CD14-positive monocyte (primary cell): Measurements from ENCODE around the gene PFDN1. TPM values are rescaled to one million over a fixed set of nuclear protein-coding genes. Genes with fewer than 3 reads are reported as not detected.

ENCODE experiments used
- DNase-seq, 3 donors: peaks; one replicate each; pipeline ENCODE4 v3.0.0-alpha.2; 2011 to 2022
- H2AFZ ChIP-seq: 2 replicates; pipeline ENCODE4 v1.6.0; 2012; ENCODE audit warnings: mild to moderate bottlenecking, low read depth, low read length, inconsistent platforms; ENCODE audit not compliant: insufficient read depth, poor library complexity, severe bottlenecking
- H3K27ac ChIP-seq, 2 donors: 1 replicate in 1 of 2; 2 replicates in 1 of 2; pipeline ENCODE4 v1.5.1; 2012 to 2013; ENCODE audit warnings: low read length in 2 of 2, control low read depth in 1 of 2, inconsistent platforms in 1 of 2, low read depth in 1 of 2, mild to moderate bottlenecking in 1 of 2
- H3K27me3 ChIP-seq, 2 donors: one replicate each; pipeline versions ENCODE4 v1.6.0 to v1.6.1; 2011 to 2013; ENCODE audit warnings: low read length in 2 of 2; ENCODE audit not compliant: control insufficient read depth in 2 of 2, insufficient read depth in 2 of 2
- H3K36me3 ChIP-seq, 2 donors: replicated peaks in 1 of 2; 1 replicate in 1 of 2; 2 replicates in 1 of 2; pipeline versions ENCODE4 v1.5.1 to v1.6.1; 2012 to 2013; ENCODE audit warnings: low read length in 2 of 2, control low read depth in 1 of 2, inconsistent platforms in 1 of 2, mild to moderate bottlenecking in 1 of 2; ENCODE audit not compliant: insufficient read depth in 2 of 2, control insufficient read depth in 1 of 2
- H3K4me1 ChIP-seq, 2 donors: 1 replicate in 1 of 2; 2 replicates in 1 of 2; pipeline versions ENCODE4 v1.5.1 to v1.6.1; 2012 to 2013; ENCODE audit warnings: low read length in 2 of 2, control low read depth in 1 of 2, inconsistent platforms in 1 of 2, mild to moderate bottlenecking in 1 of 2, moderate library complexity in 1 of 2; ENCODE audit not compliant: insufficient read depth in 2 of 2, control insufficient read depth in 1 of 2
- H3K4me2 ChIP-seq: replicated peaks from 2 replicates; pipeline ENCODE3; 2012; ENCODE audit warnings: low read length, moderate library complexity, mild to moderate bottlenecking; ENCODE audit not compliant: poor library complexity, severe bottlenecking; ENCODE audit errors: extremely low read depth
- H3K4me3 ChIP-seq, 3 experiments: fragments of 200-600 bp in 1 of 3; sonication (generic) in 1 of 3; replicated peaks in 1 of 3; 1 replicate in 2 of 3; 2 replicates in 1 of 3; pipeline ENCODE4 v1.5.1; 2011 to 2013; ENCODE audit warnings: low read length in 3 of 3, mild to moderate bottlenecking in 3 of 3, control low read depth in 2 of 3, low read depth in 2 of 3, inconsistent platforms in 1 of 3, moderate library complexity in 1 of 3
- H3K79me2 ChIP-seq: 2 replicates; pipeline ENCODE4 v1.6.0; 2012; ENCODE audit warnings: mild to moderate bottlenecking, control low read depth, inconsistent platforms, low read length, moderate library complexity; ENCODE audit not compliant: insufficient read depth
- H3K9ac ChIP-seq: 2 replicates; pipeline ENCODE4 v1.6.0; 2017; ENCODE audit warnings: low read length, mild to moderate bottlenecking; ENCODE audit not compliant: insufficient read depth, poor library complexity, severe bottlenecking
- H3K9me3 ChIP-seq, 2 donors: replicated peaks in 1 of 2; 1 replicate in 1 of 2; 2 replicates in 1 of 2; pipeline versions ENCODE4 v1.5.1 to v1.6.1; 2012 to 2013; ENCODE audit warnings: low read length in 2 of 2, control low read depth in 1 of 2; ENCODE audit not compliant: control insufficient read depth in 1 of 2, insufficient read depth in 1 of 2
- H4K20me1 ChIP-seq: 2 replicates; pipeline ENCODE4 v1.6.0; 2012; ENCODE audit warnings: mild to moderate bottlenecking, low read length, control low read depth, moderate library complexity; ENCODE audit not compliant: insufficient read depth
- H3K27ac Mint-ChIP-seq, 7 donors: one replicate each; pipeline ENCODE4 v1.8.0; 2020; ENCODE audit warnings: mild to moderate bottlenecking in 7 of 7, mixed read lengths in 7 of 7, moderate library complexity in 6 of 7, inconsistent platforms in 2 of 7
- H3K27me3 Mint-ChIP-seq, 3 donors: one replicate each; pipeline ENCODE4 v1.8.0; 2021 to 2022; ENCODE audit warnings: low read depth in 3 of 3, mild to moderate bottlenecking in 3 of 3, mixed read lengths in 3 of 3, moderate library complexity in 3 of 3, inconsistent platforms in 1 of 3
- H3K36me3 Mint-ChIP-seq, 2 donors: one replicate each; pipeline ENCODE4 v1.8.0; 2020; ENCODE audit warnings: mixed read lengths in 2 of 2, inconsistent platforms in 1 of 2, mild to moderate bottlenecking in 1 of 2
- H3K4me1 Mint-ChIP-seq: one replicate; pipeline ENCODE4 v1.8.0; 2020; ENCODE audit warnings: mild to moderate bottlenecking, mixed read lengths
- H3K4me3 Mint-ChIP-seq, 2 donors: one replicate each; pipeline ENCODE4 v1.8.0; 2020; ENCODE audit warnings: mild to moderate bottlenecking in 2 of 2, mixed read lengths in 2 of 2, moderate library complexity in 1 of 2
- H3K9me3 Mint-ChIP-seq, 7 donors: one replicate each; pipeline ENCODE4 v1.8.0; 2020 to 2022; ENCODE audit warnings: mixed read lengths in 7 of 7, mild to moderate bottlenecking in 6 of 7, moderate library complexity in 6 of 7, inconsistent platforms in 2 of 7
- WGBS: methylation state at CpG from one replicate; pipeline ENCODE4 v1.1.5; 2013; ENCODE audit warnings: missing lambda C conversion rate; ENCODE audit not compliant: insufficient coverage; 5-methylcytosine and 5-hydroxymethylcytosine counted together
- intact Hi-C, 2 donors: fragments of 100-400 bp; cut with micrococcal nuclease; formaldehyde crosslinking; loops; one replicate each; pipeline versions ENCODE4 v1.15.0 to v1.15.1; 2023
- polyA plus RNA-seq, 3 donors: library from polyadenylated mRNA; depleted of rRNA in 1 of 3; unstranded in 2 of 3; stranded (reverse) in 1 of 3; fragments of 300-500 nt in 2 of 3; fragments of >200 nt in 1 of 3; fragmentation: Illumina TruSeq in 2 of 3; gene quantifications; 1 replicate in 2 of 3; 2 replicates in 1 of 3; pipeline ENCODE4 v1.2.3, GENCODE V29; 2012 to 2021
- TF ChIP-seq, protein P1 (sequence below): fragments of 200-600 bp; IDR thresholded peaks from one replicate; pipeline ENCODE4 v1.8.0; 2022; ENCODE audit warnings: antibody characterized with exemption, mild to moderate bottlenecking

PFDN1 gene
- polyA plus RNA-seq, 3 donors = 44.7 to 105 (median 82.2) TPM

GRCh38 chr5:140223567-140223966 is 79.3 kb downstream of the PFDN1 start:
- peaks cover 2 to 10% (median 6%) of the 10 kb centered on the region in 3 donors for H3K27me3 Mint-ChIP-seq
- no CpG with 5 or more reads among the region's 3 CpGs for WGBS
- Histone ChIP-seq H2AFZ (no peak overlapping the region), H3K4me1 (peaks cover 24 to 46% of the 10 kb centered on the region in 2 donors), H3K9me3 (no peaks in the 10 kb centered on the region), H3K4me2 (no peak overlapping the region), H3K36me3 (no peaks in the 10 kb centered on the region), H4K20me1 (no peaks in the 10 kb centered on the region), H3K79me2 (no peaks in the 10 kb centered on the region), H3K9ac (no peak overlapping the region), H3K27ac (no peak overlapping the region), H3K27me3 (peaks cover 0 to under 1% of the 10 kb centered on the region in 2 donors), H3K4me3 (no peak overlapping the region)
- H3K36me3 Mint-ChIP-seq = peaks cover 7 to 16% of the 10 kb centered on the region in 2 donors
- intact Hi-C loops = loop anchor here in 1 of 2 donors (5.0 kb wide), 1 partner anchor 36 kb away; no protein-coding TSS in a partner anchor
- H3K9me3 Mint-ChIP-seq = peaks cover 0 to 3% (median 0%) of the 10 kb centered on the region in 7 donors
- DNase-seq = no peak
- TF ChIP-seq, protein P1, sequence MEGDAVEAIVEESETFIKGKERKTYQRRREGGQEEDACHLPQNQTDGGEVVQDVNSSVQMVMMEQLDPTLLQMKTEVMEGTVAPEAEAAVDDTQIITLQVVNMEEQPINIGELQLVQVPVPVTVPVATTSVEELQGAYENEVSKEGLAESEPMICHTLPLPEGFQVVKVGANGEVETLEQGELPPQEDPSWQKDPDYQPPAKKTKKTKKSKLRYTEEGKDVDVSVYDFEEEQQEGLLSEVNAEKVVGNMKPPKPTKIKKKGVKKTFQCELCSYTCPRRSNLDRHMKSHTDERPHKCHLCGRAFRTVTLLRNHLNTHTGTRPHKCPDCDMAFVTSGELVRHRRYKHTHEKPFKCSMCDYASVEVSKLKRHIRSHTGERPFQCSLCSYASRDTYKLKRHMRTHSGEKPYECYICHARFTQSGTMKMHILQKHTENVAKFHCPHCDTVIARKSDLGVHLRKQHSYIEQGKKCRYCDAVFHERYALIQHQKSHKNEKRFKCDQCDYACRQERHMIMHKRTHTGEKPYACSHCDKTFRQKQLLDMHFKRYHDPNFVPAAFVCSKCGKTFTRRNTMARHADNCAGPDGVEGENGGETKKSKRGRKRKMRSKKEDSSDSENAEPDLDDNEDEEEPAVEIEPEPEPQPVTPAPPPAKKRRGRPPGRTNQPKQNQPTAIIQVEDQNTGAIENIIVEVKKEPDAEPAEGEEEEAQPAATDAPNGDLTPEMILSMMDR = no peak
- no peak overlapping the region for H3K4me3 Mint-ChIP-seq
- peaks cover 48% of the 10 kb centered on the region for H3K4me1 Mint-ChIP-seq
- H3K27ac Mint-ChIP-seq = peak overlapping the region in 1 of 7 donors; percentile 31

DNA sequence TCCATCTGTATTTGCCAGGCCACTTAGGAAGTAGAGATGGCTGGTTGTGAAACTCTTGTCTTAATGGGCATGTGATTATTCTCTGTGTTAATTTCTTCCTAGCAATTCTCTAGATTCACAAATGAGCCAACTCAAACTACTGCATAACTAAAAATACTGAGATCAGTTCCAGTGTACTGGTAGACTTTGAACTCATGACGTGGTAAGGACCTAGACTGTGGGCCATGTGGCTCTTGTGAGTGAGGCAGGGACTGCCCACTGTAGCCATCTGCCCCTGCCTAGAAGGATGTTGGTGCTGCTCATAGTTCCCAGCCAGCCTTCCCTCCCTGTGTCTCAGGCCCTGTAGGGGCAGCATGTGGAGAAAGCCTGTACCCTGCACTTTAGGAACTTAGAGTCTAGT is 80.5 kb downstream of the PFDN1 start:
- Mint-ChIP-seq H3K4me3 (no peak overlapping the region), H3K27me3 (peaks cover 3 to 14% (median 7%) of the 10 kb centered on the region in 3 donors), H3K36me3 (peaks cover 7 to 19% of the 10 kb centered on the region in 2 donors), H3K27ac (peak overlapping the region in 3 of 7 donors; percentile 28 to 50 (median 46)), H3K4me1 (peaks cover 48% of the 10 kb centered on the region), H3K9me3 (peaks cover 0 to 3% (median 0%) of the 10 kb centered on the region in 7 donors)
- intact Hi-C loops = loop anchor here in 1 of 2 donors (5.0 kb wide), 1 partner anchor 35 kb away; no protein-coding TSS in a partner anchor
- Histone ChIP-seq H3K4me2 (no peak overlapping the region), H4K20me1 (no peaks in the 10 kb centered on the region), H3K79me2 (no peaks in the 10 kb centered on the region), H2AFZ (no peak overlapping the region), H3K4me3 (no peak overlapping the region), H3K27me3 (peaks cover 4 to 5% of the 10 kb centered on the region in 2 donors), H3K9me3 (no peaks in the 10 kb centered on the region), H3K36me3 (no peaks in the 10 kb centered on the region), H3K4me1 (peaks cover 24 to 46% of the 10 kb centered on the region in 2 donors), H3K27ac (no peak overlapping the region), H3K9ac (no peak overlapping the region)
- 60% methylated on average over 1 of the region's 1 CpG for WGBS
- TF ChIP-seq, protein P1 = no peak
- DNase-seq = no peak
